SK-N-MC (cell line): ENCODE data around the gene LAMB3.

Experiments used
- FOXP2 ChIP-seq: optimal IDR thresholded peaks from 2 replicates; pipeline ENCODE3; 2011; ENCODE audit warnings: mild to moderate bottlenecking, moderate library complexity; ENCODE audit not compliant: insufficient read depth; ENCODE audit errors: extremely low read length, control extremely low read depth
- POLR2AphosphoS5 ChIP-seq: IDR thresholded peaks from 2 replicates; pipeline ENCODE4 v1.6.1; 2012; ENCODE audit warnings: mild to moderate bottlenecking, low read depth, low read length, borderline replicate concordance

DNA sequence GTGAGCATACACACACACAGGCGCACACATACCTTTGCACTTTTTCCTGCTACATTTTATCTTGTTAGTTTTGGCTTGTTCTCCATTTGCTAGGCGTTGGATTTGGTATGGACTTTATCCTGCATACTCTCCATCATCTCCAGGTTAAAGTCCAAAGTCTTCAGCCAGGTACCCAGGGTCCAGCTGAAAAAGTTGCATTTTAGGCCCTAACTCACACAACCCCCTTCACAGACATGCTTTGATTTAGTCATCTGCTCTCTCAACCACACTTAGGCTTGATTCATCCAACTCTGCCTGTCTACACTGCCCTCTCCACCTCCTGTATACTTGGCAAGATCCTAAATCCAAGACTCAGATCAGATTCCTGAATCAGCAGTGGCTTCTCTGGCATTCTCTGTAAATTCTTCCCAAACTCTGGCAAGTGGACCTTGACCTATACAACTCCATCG is 10.7 kb upstream of the LAMB3 start:
- TF ChIP-seq POLR2AphosphoS5 (no peak), FOXP2 (no peak)
